GM23338 (cell line): ENCODE results near the gene WDR70. TPM values are rescaled to one million over a fixed set of nuclear protein-coding genes. Genes with fewer than 3 reads are reported as not detected.

Experiments
- ATAC-seq: fragments of 200-7000 bp; cut with Tn5 transposase; 3 replicates; pipeline ENCODE4 v1.9.1; 2020
- DNase-seq: peaks from one replicate; pipeline ENCODE4 v3.0.0-alpha.2; 2015; ENCODE audit warnings: low spot score
- H2AFZ ChIP-seq: fragments of 200-600 bp; sonication (generic); 2 replicates; pipeline ENCODE4 v1.8.0; 2016; ENCODE audit warnings: antibody characterized with exemption, mild to moderate bottlenecking, moderate library complexity
- H3F3A ChIP-seq: fragments of 200-600 bp; sonication (generic); replicated peaks from 2 replicates; pipeline ENCODE4 v1.8.0; 2017; ENCODE audit warnings: antibody characterized with exemption, mixed run types, low read depth
- H3K27ac ChIP-seq: fragments of 200-600 bp; sonication (generic); 2 replicates; pipeline ENCODE4 v1.6.1; 2016; ENCODE audit warnings: low read depth
- H3K27me3 ChIP-seq: fragments of 200-600 bp; sonication (generic); 2 replicates; pipeline ENCODE4 v1.8.0; 2016; ENCODE audit warnings: mild to moderate bottlenecking, mixed run types, moderate library complexity; ENCODE audit not compliant: insufficient read depth
- H3K36me3 ChIP-seq: fragments of 200-600 bp; sonication (generic); 2 replicates; pipeline ENCODE4 v1.8.0; 2016; ENCODE audit warnings: mild to moderate bottlenecking; ENCODE audit not compliant: insufficient read depth
- H3K4me1 ChIP-seq: fragments of 200-600 bp; sonication (generic); 2 replicates; pipeline ENCODE4 v1.8.0; 2016; ENCODE audit warnings: mild to moderate bottlenecking, moderate library complexity; ENCODE audit not compliant: insufficient read depth
- H3K4me2 ChIP-seq: fragments of 200-600 bp; sonication (generic); 2 replicates; pipeline ENCODE4 v1.7.1; 2017; ENCODE audit warnings: mixed run types
- H3K4me3 ChIP-seq: fragments of 200-600 bp; sonication (generic); 2 replicates; pipeline ENCODE4 v1.6.1; 2016; ENCODE audit warnings: mixed run types
- H3K79me2 ChIP-seq: fragments of 200-600 bp; sonication (generic); replicated peaks from 2 replicates; pipeline ENCODE4 v1.8.0; 2017; ENCODE audit warnings: mild to moderate bottlenecking; ENCODE audit not compliant: insufficient read depth
- H3K9me2 ChIP-seq: fragments of 200-600 bp; sonication (generic); 2 replicates; pipeline ENCODE4 v1.8.0; 2017; ENCODE audit not compliant: insufficient read depth
- H4K20me1 ChIP-seq: fragments of 200-600 bp; sonication (generic); replicated peaks from 2 replicates; pipeline ENCODE4 v1.8.0; 2017; ENCODE audit warnings: mild to moderate bottlenecking; ENCODE audit not compliant: insufficient read depth
- H3K27ac Mint-ChIP-seq: 2 replicates; pipeline ENCODE4 v1.8.0; 2020; ENCODE audit warnings: inconsistent platforms, mild to moderate bottlenecking, moderate library complexity, mixed read lengths
- H3K27me3 Mint-ChIP-seq: 3 replicates; pipeline ENCODE4 v1.8.0; 2022; ENCODE audit warnings: low read depth, mild to moderate bottlenecking, moderate library complexity, mixed read lengths, inconsistent platforms; ENCODE audit not compliant: insufficient read depth, poor library complexity
- H3K36me3 Mint-ChIP-seq: 3 replicates; pipeline ENCODE4 v1.8.0; 2021; ENCODE audit warnings: low read depth, mild to moderate bottlenecking, inconsistent platforms, moderate library complexity, mixed read lengths
- H3K4me1 Mint-ChIP-seq: 3 replicates; pipeline ENCODE4 v1.8.0; 2020; ENCODE audit warnings: mild to moderate bottlenecking, inconsistent platforms, mixed read lengths
- H3K4me3 Mint-ChIP-seq: 3 replicates; pipeline ENCODE4 v1.8.0; 2021; ENCODE audit warnings: moderate library complexity, mild to moderate bottlenecking, inconsistent platforms, mixed read lengths
- H3K9me3 Mint-ChIP-seq: 3 replicates; pipeline ENCODE4 v1.8.0; 2020; ENCODE audit warnings: moderate library complexity, mild to moderate bottlenecking, inconsistent platforms, mixed read lengths
- CREB1 ChIP-seq: fragments of 250-450 bp; sonication (Bioruptor Pico); IDR thresholded peaks from 2 replicates; pipeline ENCODE4 v1.5.0; 2020; ENCODE audit warnings: low read depth, mild to moderate bottlenecking, moderate library complexity
- EZH2phosphoT487 ChIP-seq: fragments of 200-600 bp; sonication (generic); IDR thresholded peaks from one replicate; pipeline ENCODE4 v1.8.1; 2018; ENCODE audit warnings: antibody characterized with exemption; ENCODE audit not compliant: unreplicated experiment
- JUNB ChIP-seq: IDR thresholded peaks from one replicate; pipeline ENCODE4 v1.6.1; 2016; ENCODE audit warnings: antibody characterized with exemption; ENCODE audit not compliant: unreplicated experiment
- NANOG ChIP-seq: IDR thresholded peaks from 2 replicates; pipeline ENCODE4 v1.6.1; 2016; ENCODE audit warnings: antibody characterized with exemption, borderline replicate concordance
- POLR2AphosphoS5 ChIP-seq: IDR thresholded peaks from 2 replicates; pipeline ENCODE4 v1.6.1; 2016; ENCODE audit warnings: antibody characterized with exemption, low read depth
- ZNF114 ChIP-seq: fragments of 250-450 bp; sonication (Bioruptor Pico); IDR thresholded peaks from 2 replicates; pipeline ENCODE4 v1.5.0; 2020; ENCODE audit warnings: mild to moderate bottlenecking, moderate library complexity
- polyA plus RNA-seq: library from polyadenylated mRNA; unstranded; fragments of >200 nt; fragmentation: Nextera tagmentation; extraction: Ambion mirVana; gene quantifications from 2 replicates; pipeline ENCODE4 v1.2.1, GENCODE V29; 2016
- total RNA-seq: library from RNA; depleted of rRNA; stranded (reverse); fragments of >200 nt; shearing (Covaris generic); gene quantifications from 2 replicates; pipeline ENCODE4 v1.2.3, GENCODE V29; 2014
- TF ChIP-seq, protein P1 (sequence below): fragments of 250-450 bp; sonication (Bioruptor Pico); IDR thresholded peaks from 2 replicates; pipeline ENCODE4 v1.5.0; 2020; ENCODE audit warnings: mild to moderate bottlenecking, moderate library complexity
- TF ChIP-seq, protein P2 (sequence below): IDR thresholded peaks from one replicate; pipeline ENCODE4 v1.6.1; 2018; ENCODE audit warnings: antibody characterized with exemption; ENCODE audit not compliant: unreplicated experiment

The WDR70 gene
- total and polyA plus RNA-seq, 2 experiments from 2014 or later, result 34.9 to 86.7 TPM

- TF ChIP-seq, protein P1, sequence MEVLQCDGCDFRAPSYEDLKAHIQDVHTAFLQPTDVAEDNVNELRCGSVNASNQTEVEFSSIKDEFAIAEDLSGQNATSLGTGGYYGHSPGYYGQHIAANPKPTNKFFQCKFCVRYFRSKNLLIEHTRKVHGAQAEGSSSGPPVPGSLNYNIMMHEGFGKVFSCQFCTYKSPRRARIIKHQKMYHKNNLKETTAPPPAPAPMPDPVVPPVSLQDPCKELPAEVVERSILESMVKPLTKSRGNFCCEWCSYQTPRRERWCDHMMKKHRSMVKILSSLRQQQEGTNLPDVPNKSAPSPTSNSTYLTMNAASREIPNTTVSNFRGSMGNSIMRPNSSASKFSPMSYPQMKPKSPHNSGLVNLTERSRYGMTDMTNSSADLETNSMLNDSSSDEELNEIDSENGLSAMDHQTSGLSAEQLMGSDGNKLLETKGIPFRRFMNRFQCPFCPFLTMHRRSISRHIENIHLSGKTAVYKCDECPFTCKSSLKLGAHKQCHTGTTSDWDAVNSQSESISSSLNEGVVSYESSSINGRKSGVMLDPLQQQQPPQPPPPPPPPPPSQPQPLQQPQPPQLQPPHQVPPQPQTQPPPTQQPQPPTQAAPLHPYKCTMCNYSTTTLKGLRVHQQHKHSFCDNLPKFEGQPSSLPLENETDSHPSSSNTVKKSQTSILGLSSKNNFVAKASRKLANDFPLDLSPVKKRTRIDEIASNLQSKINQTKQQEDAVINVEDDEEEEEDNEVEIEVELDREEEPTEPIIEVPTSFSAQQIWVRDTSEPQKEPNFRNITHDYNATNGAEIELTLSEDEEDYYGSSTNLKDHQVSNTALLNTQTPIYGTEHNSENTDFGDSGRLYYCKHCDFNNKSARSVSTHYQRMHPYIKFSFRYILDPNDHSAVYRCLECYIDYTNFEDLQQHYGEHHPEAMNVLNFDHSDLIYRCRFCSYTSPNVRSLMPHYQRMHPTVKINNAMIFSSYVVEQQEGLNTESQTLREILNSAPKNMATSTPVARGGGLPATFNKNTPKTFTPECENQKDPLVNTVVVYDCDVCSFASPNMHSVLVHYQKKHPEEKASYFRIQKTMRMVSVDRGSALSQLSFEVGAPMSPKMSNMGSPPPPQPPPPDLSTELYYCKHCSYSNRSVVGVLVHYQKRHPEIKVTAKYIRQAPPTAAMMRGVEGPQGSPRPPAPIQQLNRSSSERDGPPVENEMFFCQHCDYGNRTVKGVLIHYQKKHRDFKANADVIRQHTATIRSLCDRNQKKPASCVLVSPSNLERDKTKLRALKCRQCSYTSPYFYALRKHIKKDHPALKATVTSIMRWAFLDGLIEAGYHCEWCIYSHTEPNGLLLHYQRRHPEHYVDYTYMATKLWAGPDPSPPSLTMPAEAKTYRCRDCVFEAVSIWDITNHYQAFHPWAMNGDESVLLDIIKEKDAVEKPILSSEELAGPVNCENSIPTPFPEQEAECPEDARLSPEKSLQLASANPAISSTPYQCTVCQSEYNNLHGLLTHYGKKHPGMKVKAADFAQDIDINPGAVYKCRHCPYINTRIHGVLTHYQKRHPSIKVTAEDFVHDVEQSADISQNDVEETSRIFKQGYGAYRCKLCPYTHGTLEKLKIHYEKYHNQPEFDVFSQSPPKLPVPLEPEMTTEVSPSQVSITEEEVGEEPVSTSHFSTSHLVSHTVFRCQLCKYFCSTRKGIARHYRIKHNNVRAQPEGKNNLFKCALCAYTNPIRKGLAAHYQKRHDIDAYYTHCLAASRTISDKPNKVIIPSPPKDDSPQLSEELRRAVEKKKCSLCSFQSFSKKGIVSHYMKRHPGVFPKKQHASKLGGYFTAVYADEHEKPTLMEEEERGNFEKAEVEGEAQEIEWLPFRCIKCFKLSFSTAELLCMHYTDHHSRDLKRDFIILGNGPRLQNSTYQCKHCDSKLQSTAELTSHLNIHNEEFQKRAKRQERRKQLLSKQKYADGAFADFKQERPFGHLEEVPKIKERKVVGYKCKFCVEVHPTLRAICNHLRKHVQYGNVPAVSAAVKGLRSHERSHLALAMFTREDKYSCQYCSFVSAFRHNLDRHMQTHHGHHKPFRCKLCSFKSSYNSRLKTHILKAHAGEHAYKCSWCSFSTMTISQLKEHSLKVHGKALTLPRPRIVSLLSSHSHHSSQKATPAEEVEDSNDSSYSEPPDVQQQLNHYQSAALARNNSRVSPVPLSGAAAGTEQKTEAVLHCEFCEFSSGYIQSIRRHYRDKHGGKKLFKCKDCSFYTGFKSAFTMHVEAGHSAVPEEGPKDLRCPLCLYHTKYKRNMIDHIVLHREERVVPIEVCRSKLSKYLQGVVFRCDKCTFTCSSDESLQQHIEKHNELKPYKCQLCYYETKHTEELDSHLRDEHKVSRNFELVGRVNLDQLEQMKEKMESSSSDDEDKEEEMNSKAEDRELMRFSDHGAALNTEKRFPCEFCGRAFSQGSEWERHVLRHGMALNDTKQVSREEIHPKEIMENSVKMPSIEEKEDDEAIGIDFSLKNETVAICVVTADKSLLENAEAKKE (CRISPR knock-in tag), result no peak
Observed at GRCh38 chr5:37730896-37731455, 351.9 kb downstream of the WDR70 start (continued).

DNA sequence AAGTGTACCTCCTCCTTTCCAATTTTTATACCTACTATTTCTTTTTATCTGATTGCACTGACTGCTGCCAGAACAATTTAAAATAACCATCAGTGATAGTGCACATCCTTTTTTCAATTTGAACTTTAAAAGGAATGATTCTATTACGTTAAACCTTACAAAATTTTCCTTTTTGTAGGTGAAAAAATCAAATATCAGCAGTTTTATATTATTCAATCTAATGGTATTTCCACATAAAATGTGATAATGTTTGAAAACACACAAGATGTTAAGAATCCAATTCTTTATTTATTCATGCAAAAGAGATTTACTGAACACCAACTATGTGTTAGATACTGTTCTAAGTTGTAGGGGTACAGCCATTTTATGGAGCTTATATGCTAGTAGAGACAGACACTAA lies 355.0 kb downstream of the WDR70 start:
- no peak overlapping the region for H3K4me3 Mint-ChIP-seq
- no peaks in the 10 kb centered on the region for H3K9me3 Mint-ChIP-seq
- ATAC-seq (no peak), DNase-seq (no peak)
- no peaks in the 10 kb centered on the region for H3K36me3 Mint-ChIP-seq
- Histone ChIP-seq H2AFZ (no peak overlapping the region), H4K20me1 (no peaks in the 10 kb centered on the region), H3K9me2 (no peaks in the 10 kb centered on the region), H3K27ac (no peak overlapping the region), H3K36me3 (no peaks in the 10 kb centered on the region), H3K4me2 (no peak overlapping the region), H3K27me3 (no peaks in the 10 kb centered on the region), H3K4me3 (no peak overlapping the region), H3K4me1 (no peaks in the 10 kb centered on the region), H3K79me2 (no peaks in the 10 kb centered on the region), H3F3A (no peaks in the 10 kb centered on the region)
- H3K4me1 Mint-ChIP-seq, result peaks cover 2% of the 10 kb centered on the region; the same call in 1 of the 3 replicates
- H3K27ac Mint-ChIP-seq, result no peak overlapping the region
- no peaks in the 10 kb centered on the region for H3K27me3 Mint-ChIP-seq
- no peak for TF ChIP-seq EZH2phosphoT487
- no peak for TF ChIP-seq JUNB
- no peak for TF ChIP-seq ZNF114 (CRISPR knock-in tag)
- TF ChIP-seq CREB1 (CRISPR knock-in tag), result no peak
- TF ChIP-seq, protein P2, sequence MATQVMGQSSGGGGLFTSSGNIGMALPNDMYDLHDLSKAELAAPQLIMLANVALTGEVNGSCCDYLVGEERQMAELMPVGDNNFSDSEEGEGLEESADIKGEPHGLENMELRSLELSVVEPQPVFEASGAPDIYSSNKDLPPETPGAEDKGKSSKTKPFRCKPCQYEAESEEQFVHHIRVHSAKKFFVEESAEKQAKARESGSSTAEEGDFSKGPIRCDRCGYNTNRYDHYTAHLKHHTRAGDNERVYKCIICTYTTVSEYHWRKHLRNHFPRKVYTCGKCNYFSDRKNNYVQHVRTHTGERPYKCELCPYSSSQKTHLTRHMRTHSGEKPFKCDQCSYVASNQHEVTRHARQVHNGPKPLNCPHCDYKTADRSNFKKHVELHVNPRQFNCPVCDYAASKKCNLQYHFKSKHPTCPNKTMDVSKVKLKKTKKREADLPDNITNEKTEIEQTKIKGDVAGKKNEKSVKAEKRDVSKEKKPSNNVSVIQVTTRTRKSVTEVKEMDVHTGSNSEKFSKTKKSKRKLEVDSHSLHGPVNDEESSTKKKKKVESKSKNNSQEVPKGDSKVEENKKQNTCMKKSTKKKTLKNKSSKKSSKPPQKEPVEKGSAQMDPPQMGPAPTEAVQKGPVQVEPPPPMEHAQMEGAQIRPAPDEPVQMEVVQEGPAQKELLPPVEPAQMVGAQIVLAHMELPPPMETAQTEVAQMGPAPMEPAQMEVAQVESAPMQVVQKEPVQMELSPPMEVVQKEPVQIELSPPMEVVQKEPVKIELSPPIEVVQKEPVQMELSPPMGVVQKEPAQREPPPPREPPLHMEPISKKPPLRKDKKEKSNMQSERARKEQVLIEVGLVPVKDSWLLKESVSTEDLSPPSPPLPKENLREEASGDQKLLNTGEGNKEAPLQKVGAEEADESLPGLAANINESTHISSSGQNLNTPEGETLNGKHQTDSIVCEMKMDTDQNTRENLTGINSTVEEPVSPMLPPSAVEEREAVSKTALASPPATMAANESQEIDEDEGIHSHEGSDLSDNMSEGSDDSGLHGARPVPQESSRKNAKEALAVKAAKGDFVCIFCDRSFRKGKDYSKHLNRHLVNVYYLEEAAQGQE, result no peak
- no peak for TF ChIP-seq NANOG
- TF ChIP-seq POLR2AphosphoS5, result no peak
